GM11168 (cell line): Measurements from ENCODE around the gene RNF39.

Source experiments
- in situ Hi-C: fragments of 300-500 bp; cut with MboI; formaldehyde crosslinking; loops from one replicate; pipeline ENCODE4 v1.12.0; 2022; ENCODE audit warnings: low sequenced_read_pairs; ENCODE audit not compliant: unreplicated experiment

Gene RNF39

GRCh38 chr6:30066082-30066481 lies 9.5 kb downstream of the RNF39 start:
- in situ Hi-C loops = no loop called here

GRCh38 chr6:30063315-30063714 lies 12.3 kb downstream of the RNF39 start:
- in situ Hi-C loops = no loop called here

- in situ Hi-C loops = no loop called here
These were observed 12.9 kb downstream of the RNF39 start for GRCh38 chr6:30062471-30063178.

- in situ Hi-C loops = no loop called here
These were observed 13.6 kb downstream of the RNF39 start for GRCh38 chr6:30061858-30062458.

GRCh38 chr6:30061092-30061857 lies 14.3 kb downstream of the RNF39 start, which contains the start of gene POLR1H:
POLR1H (plus strand) TSS chr6:30061265; CDS start chr6:30061525, 260 bp downstream.
- in situ Hi-C loops = no loop called here

GRCh38 chr6:30060606-30061091 lies 14.9 kb downstream of the RNF39 start:
- in situ Hi-C loops = no loop called here

- in situ Hi-C loops = no loop called here
These were observed 20.1 kb downstream of the RNF39 start for GRCh38 chr6:30055513-30055912.

GRCh38 chr6:30053682-30054081 lies 21.9 kb downstream of the RNF39 start:
- in situ Hi-C loops = no loop called here

GRCh38 chr6:30047220-30047619 lies 28.3 kb downstream of the RNF39 start:
- in situ Hi-C loops = no loop called here

- in situ Hi-C loops = no loop called here
These were observed 30.9 kb downstream of the RNF39 start for GRCh38 chr6:30044630-30045029.

GRCh38 chr6:30043744-30044143 lies 31.8 kb downstream of the RNF39 start:
- in situ Hi-C loops = no loop called here

- in situ Hi-C loops = no loop called here
These were observed 32.7 kb downstream of the RNF39 start for GRCh38 chr6:30042914-30043313.

GRCh38 chr6:30042476-30042875 lies 33.1 kb downstream of the RNF39 start:
- in situ Hi-C loops = no loop called here

- in situ Hi-C loops = no loop called here
These were observed 33.7 kb downstream of the RNF39 start for GRCh38 chr6:30041821-30042220.

GRCh38 chr6:30041221-30041620 lies 34.3 kb downstream of the RNF39 start:
- in situ Hi-C loops = no loop called here

GRCh38 chr6:30037182-30037788 lies 38.3 kb downstream of the RNF39 start:
- in situ Hi-C loops = loop anchor here (10.0 kb wide), 1 partner anchor 192 kb away; no protein-coding TSS in a partner anchor

- in situ Hi-C loops = loop anchor here (10.0 kb wide), 1 partner anchor 191 kb away; no protein-coding TSS in a partner anchor
These were observed 39.8 kb downstream of the RNF39 start for GRCh38 chr6:30035784-30036183.

GRCh38 chr6:30033440-30033839 lies 42.1 kb downstream of the RNF39 start:
- in situ Hi-C loops = loop anchor here (10.0 kb wide), 1 partner anchor 189 kb away; no protein-coding TSS in a partner anchor

- in situ Hi-C loops = loop anchor here (10.0 kb wide), 1 partner anchor 187 kb away; no protein-coding TSS in a partner anchor
These were observed 44.2 kb downstream of the RNF39 start for GRCh38 chr6:30031381-30031780.

GRCh38 chr6:30029588-30029987 lies 46.0 kb downstream of the RNF39 start:
- in situ Hi-C loops = no loop called here
